ENCODE data around the gene ZSCAN9. TPM values are rescaled to one million over a fixed set of nuclear protein-coding genes. Genes with fewer than 3 reads are reported as not detected.
A peak's percentile ranks its signal among the peaks of the same experiment; 100 is the strongest.

ZSCAN9 gene
- total and polyA plus RNA-seq, 9 of the 15 experiments (the other 6 are each of a cell fraction or from before 2014, with no cell fraction given), result 18.8 to 48.9 (median 28.7) TPM

DNA sequence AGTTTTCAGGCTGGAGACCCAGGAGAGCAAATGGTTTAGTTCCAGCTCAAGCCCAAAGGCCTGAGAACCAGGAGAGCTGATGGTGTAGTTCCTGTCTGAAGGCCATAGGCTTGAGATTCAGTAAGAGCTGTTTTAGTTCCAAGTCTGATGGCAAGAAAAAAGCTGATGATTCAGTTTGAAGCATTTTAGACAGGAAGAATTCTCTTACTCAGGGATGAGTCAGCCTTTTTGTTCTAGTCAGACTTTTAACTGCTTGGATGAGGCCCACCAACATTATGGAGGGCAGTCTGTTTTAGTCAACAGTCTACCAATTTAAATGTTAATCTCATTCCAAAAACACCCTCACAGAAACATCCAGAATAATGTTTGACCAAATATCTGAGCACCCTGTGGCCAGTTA, 44.4 kb downstream of the ZSCAN9 start (continued):
- TF ChIP-seq TAF1 (IDR thresholded peaks at IDR 0.05; ENCODE audit: control insufficient read depth, extremely low read depth, insufficient read depth, low read length, severe bottlenecking) (no peak), ZNF445 (CRISPR knock-in tag; IDR thresholded peaks at IDR 0.05; ENCODE audit: low read depth) (no peak), MAFK (IDR thresholded peaks at IDR 0.05; ENCODE audit: low read length) (peak; percentile 92), ZSCAN32 (CRISPR knock-in tag; IDR thresholded peaks at IDR 0.05) (no peak), ILF3 (IDR thresholded peaks at IDR 0.05; ENCODE audit: borderline replicate concordance) (no peak), CCNT2 (IDR thresholded peaks at IDR 0.05; ENCODE audit: borderline replicate concordance, extremely low read depth, insufficient read length, low read depth, low read length) (no peak), MXI1 (IDR thresholded peaks at IDR 0.05; ENCODE audit: low read depth, low read length) (no peak), SOX6 (IDR thresholded peaks at IDR 0.05) (0 out of 2 replicates have a peak, but pooled peaks have one; percentile 22), FOXM1 (IDR thresholded peaks at IDR 0.05; ENCODE audit: low read depth) (peak; percentile 83), FOXM1 (CRISPR knock-in tag; IDR thresholded peaks at IDR 0.05; ENCODE audit: low read depth) (no peak)

DNA sequence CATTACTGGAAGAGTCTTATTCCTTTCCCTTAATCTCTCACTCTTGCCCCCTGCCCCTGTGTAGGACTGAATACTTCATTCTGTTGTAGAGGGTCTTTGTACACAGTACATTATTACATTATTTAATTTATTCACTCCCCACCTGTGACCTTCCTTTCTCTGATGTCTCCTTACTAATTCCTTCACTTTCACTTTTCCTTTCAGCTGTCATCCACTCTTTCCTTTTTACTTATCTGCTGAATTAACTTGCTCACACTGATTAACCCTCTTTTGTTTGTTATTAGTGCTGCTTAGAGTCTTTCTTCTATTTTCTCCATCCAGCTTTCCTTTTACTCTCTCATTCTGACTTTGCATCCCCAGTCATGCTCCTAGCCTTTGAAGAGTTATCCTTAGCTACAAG, 49.8 kb downstream of the ZSCAN9 start:
- intact Hi-C loops (cut with micrococcal nuclease), result no loop called here
- H3K36me3 ChIP-seq (ENCODE audit: control insufficient read depth, insufficient read depth, low read length), result peaks cover 54% of the 10 kb centered on the region
- no peak overlapping the region for H3K9ac ChIP-seq (ENCODE audit: insufficient read depth in 1 of 2, low read depth in 2 of 2, low read length in 2 of 2)
- H2AFZ ChIP-seq (ENCODE audit: low read depth, low read length), result no peak overlapping the region
- no peaks in the 10 kb centered on the region; a peak in 2 of 5 replicates for H3K4me1 ChIP-seq (replicated peaks in 1 of 2; ENCODE audit: control insufficient read depth in 2 of 2, insufficient read depth in 2 of 2, low read length in 2 of 2)
- FAIRE-seq (no peak), DNase-seq (ENCODE audit: extremely low read depth in 1 of 4, low spot score in 3 of 4) (no peak), ATAC-seq (no peak)
- no TSS peak for BruUV-seq (replicated peaks)
- H3K9me3 ChIP-seq (replicated peaks; ENCODE audit: control insufficient read depth, insufficient read depth, low read depth, low read length), result no peaks in the 10 kb centered on the region
- H3K27ac ChIP-seq (ENCODE audit: extremely low read depth, low read depth, low read length), result no peak overlapping the region
- no peak overlapping the region for H3K4me3 ChIP-seq
- no peak overlapping the region for H3K4me2 ChIP-seq (ENCODE audit: insufficient read depth, low read length)
- no peaks in the 10 kb centered on the region for H3K9me1 ChIP-seq (ENCODE audit: control insufficient read depth, insufficient read depth, low read length)
- ChIA-PET POLR2A (interaction anchor here (0.6 to 2.0 kb wide), 7 partner anchors 8 to 133 kb away, joined by 3 to 6 read pairs (median 3); partner anchors contain the start of genes ZKSCAN8 and ZSCAN26), CTCF (ENCODE audit: low intra/inter-chr PET ratio) (no interaction called here)
- peaks cover 3% of the 10 kb centered on the region; the same call in 2 of the 3 replicates for H3K79me2 ChIP-seq (ENCODE audit: control insufficient read depth, insufficient read depth, low read length)
- H4K20me1 ChIP-seq (replicated peaks; ENCODE audit: control insufficient read depth, insufficient read depth, low read length), result no peaks in the 10 kb centered on the region
- H3K27me3 ChIP-seq (ENCODE audit: control insufficient read depth in 2 of 2, insufficient read depth in 2 of 2, low read length in 2 of 2), result no peaks in the 10 kb centered on the region
- in situ Hi-C loops (cut with MboI), result no loop called here
- TF ChIP-seq FUS (optimal IDR thresholded peaks at IDR 0.05; ENCODE audit: low read depth, low read length) (no peak), ZNF124 (CRISPR knock-in tag; IDR thresholded peaks at IDR 0.05) (no peak), ID3 (CRISPR knock-in tag; IDR thresholded peaks at IDR 0.05) (no peak), ID3 (tag; IDR thresholded peaks at IDR 0.05) (no peak), ZNF76 (CRISPR knock-in tag; IDR thresholded peaks at IDR 0.05; ENCODE audit: borderline replicate concordance) (no peak), MYBL2 (IDR thresholded peaks at IDR 0.05; ENCODE audit: low read depth) (no peak), MYBL2 (CRISPR knock-in tag; IDR thresholded peaks at IDR 0.05; ENCODE audit: borderline replicate concordance) (no peak), KDM4B (IDR thresholded peaks at IDR 0.05; ENCODE audit: borderline replicate concordance in 2 of 2, low read depth in 1 of 2) (no peak), SIX5 (IDR thresholded peaks at IDR 0.05; ENCODE audit: borderline replicate concordance in 1 of 2, insufficient read depth in 1 of 2, low read depth in 1 of 2, low read length in 2 of 2) (no peak), PTRF (tag; IDR thresholded peaks at IDR 0.05) (no peak), DPF2 (IDR thresholded peaks at IDR 0.05) (no peak), CREB1 (IDR thresholded peaks at IDR 0.05) (no peak), CREB1 (CRISPR knock-in tag; IDR thresholded peaks at IDR 0.05) (no peak)

All from K562 (cell line).